Nephron progenitor cell (in vitro differentiated cells): Measurements from ENCODE around the gene BRSK1.

Experiments
- DNase-seq: peaks from one replicate; pipeline ENCODE4 v3.0.0; 2021
- H3K27ac Mint-ChIP-seq: 2 replicates; pipeline ENCODE4 v1.8.0; 2021; ENCODE audit warnings: mild to moderate bottlenecking, moderate library complexity, mixed read lengths
- H3K27me3 Mint-ChIP-seq: 2 replicates; pipeline ENCODE4 v1.8.0; 2021; ENCODE audit warnings: mild to moderate bottlenecking, low read depth, mixed read lengths; ENCODE audit not compliant: poor library complexity
- H3K36me3 Mint-ChIP-seq: 2 replicates; pipeline ENCODE4 v1.8.0; 2021; ENCODE audit warnings: low read depth, mixed read lengths
- H3K4me1 Mint-ChIP-seq: 2 replicates; pipeline ENCODE4 v1.8.0; 2021; ENCODE audit warnings: mixed read lengths
- H3K4me3 Mint-ChIP-seq: 2 replicates; pipeline ENCODE4 v1.8.0; 2021; ENCODE audit warnings: mild to moderate bottlenecking, moderate library complexity, mixed read lengths
- H3K9me3 Mint-ChIP-seq: 2 replicates; pipeline ENCODE4 v1.8.0; 2021; ENCODE audit warnings: mild to moderate bottlenecking, moderate library complexity, mixed read lengths
- CTCF ChIP-seq: fragments of 200-600 bp; sonication (generic); IDR thresholded peaks from 2 replicates; pipeline ENCODE4 v1.5.0; 2021; ENCODE audit warnings: antibody characterized with exemption

The BRSK1 gene

GRCh38 chr19:55258828-55259539 is 24.8 kb upstream of the BRSK1 start, which contains the start of gene PPP6R1:
Gene PPP6R1 (minus strand): TSS chr19:55259017. CDS start chr19:55247103, 11,914 bp downstream.
- peaks cover 15% of the 10 kb centered on the region for H3K36me3 Mint-ChIP-seq
- H3K4me3 Mint-ChIP-seq = peak within 1 kb of the TSS; percentile 97
- peaks cover 49% of the 10 kb centered on the region for H3K4me1 Mint-ChIP-seq
- H3K27me3 Mint-ChIP-seq = no peaks in the 10 kb centered on the region
- H3K27ac Mint-ChIP-seq = peak within 1 kb of the TSS; percentile 99
- no peaks in the 10 kb centered on the region for H3K9me3 Mint-ChIP-seq
- peak; percentile 97 for DNase-seq
- TF ChIP-seq CTCF = no peak

- DNase-seq = peak; percentile 35
- H3K4me1 Mint-ChIP-seq = peaks cover 42% of the 10 kb centered on the region
- no peaks in the 10 kb centered on the region for H3K9me3 Mint-ChIP-seq
- no peak for TF ChIP-seq CTCF
- peak overlapping the region; percentile 99 for H3K27ac Mint-ChIP-seq
- peaks cover 15% of the 10 kb centered on the region for H3K36me3 Mint-ChIP-seq
- peak overlapping the region; percentile 84 for H3K4me3 Mint-ChIP-seq
- H3K27me3 Mint-ChIP-seq = no peaks in the 10 kb centered on the region
These were observed 24.1 kb upstream of the BRSK1 start for GRCh38 chr19:55259540-55260210.

GRCh38 chr19:55261671-55262126 is 22.1 kb upstream of the BRSK1 start:
- no peak for DNase-seq
- Mint-ChIP-seq H3K9me3 (peaks cover 6% of the 10 kb centered on the region), H3K4me3 (no peak overlapping the region), H3K27ac (peak overlapping the region; percentile 29), H3K36me3 (peaks cover 22% of the 10 kb centered on the region), H3K27me3 (peaks cover 3% of the 10 kb centered on the region), H3K4me1 (peaks cover 22% of the 10 kb centered on the region)
- no peak for TF ChIP-seq CTCF

- Mint-ChIP-seq H3K4me3 (no peak overlapping the region), H3K36me3 (peaks cover 26% of the 10 kb centered on the region), H3K27me3 (peaks cover 4% of the 10 kb centered on the region), H3K4me1 (peaks cover 16% of the 10 kb centered on the region), H3K9me3 (peaks cover 13% of the 10 kb centered on the region), H3K27ac (peak overlapping the region; percentile 95)
- no peak for DNase-seq
- TF ChIP-seq CTCF = no peak
These were observed 21.4 kb upstream of the BRSK1 start for GRCh38 chr19:55262359-55262758.

- Mint-ChIP-seq H3K27ac (no peak overlapping the region), H3K9me3 (peaks cover 17% of the 10 kb centered on the region), H3K27me3 (peaks cover 8% of the 10 kb centered on the region), H3K4me1 (peaks cover 8% of the 10 kb centered on the region), H3K36me3 (peaks cover 45% of the 10 kb centered on the region), H3K4me3 (no peak overlapping the region)
- TF ChIP-seq CTCF = no peak
- no peak for DNase-seq
These were observed 19.3 kb upstream of the BRSK1 start for GRCh38 chr19:55264531-55264930.
